CD14-positive monocyte (primary cell): ENCODE data around the gene KIF17. TPM values are rescaled to one million over a fixed set of nuclear protein-coding genes. Genes with fewer than 3 reads are reported as not detected.

Source experiments
- DNase-seq, 3 donors: peaks; one replicate each; pipeline ENCODE4 v3.0.0-alpha.2; 2011 to 2022
- H2AFZ ChIP-seq: 2 replicates; pipeline ENCODE4 v1.6.0; 2012; ENCODE audit warnings: mild to moderate bottlenecking, low read depth, low read length, inconsistent platforms; ENCODE audit not compliant: insufficient read depth, poor library complexity, severe bottlenecking
- H3K27ac ChIP-seq, 2 donors: 1 replicate in 1 of 2; 2 replicates in 1 of 2; pipeline ENCODE4 v1.5.1; 2012 to 2013; ENCODE audit warnings: low read length in 2 of 2, control low read depth in 1 of 2, inconsistent platforms in 1 of 2, low read depth in 1 of 2, mild to moderate bottlenecking in 1 of 2
- H3K27me3 ChIP-seq, 2 donors: one replicate each; pipeline versions ENCODE4 v1.6.0 to v1.6.1; 2011 to 2013; ENCODE audit warnings: low read length in 2 of 2; ENCODE audit not compliant: control insufficient read depth in 2 of 2, insufficient read depth in 2 of 2
- H3K36me3 ChIP-seq, 2 donors: replicated peaks in 1 of 2; 1 replicate in 1 of 2; 2 replicates in 1 of 2; pipeline versions ENCODE4 v1.5.1 to v1.6.1; 2012 to 2013; ENCODE audit warnings: low read length in 2 of 2, control low read depth in 1 of 2, inconsistent platforms in 1 of 2, mild to moderate bottlenecking in 1 of 2; ENCODE audit not compliant: insufficient read depth in 2 of 2, control insufficient read depth in 1 of 2
- H3K4me1 ChIP-seq, 2 donors: 1 replicate in 1 of 2; 2 replicates in 1 of 2; pipeline versions ENCODE4 v1.5.1 to v1.6.1; 2012 to 2013; ENCODE audit warnings: low read length in 2 of 2, control low read depth in 1 of 2, inconsistent platforms in 1 of 2, mild to moderate bottlenecking in 1 of 2, moderate library complexity in 1 of 2; ENCODE audit not compliant: insufficient read depth in 2 of 2, control insufficient read depth in 1 of 2
- H3K4me2 ChIP-seq: replicated peaks from 2 replicates; pipeline ENCODE3; 2012; ENCODE audit warnings: low read length, moderate library complexity, mild to moderate bottlenecking; ENCODE audit not compliant: poor library complexity, severe bottlenecking; ENCODE audit errors: extremely low read depth
- H3K4me3 ChIP-seq, 3 experiments: fragments of 200-600 bp in 1 of 3; sonication (generic) in 1 of 3; replicated peaks in 1 of 3; 1 replicate in 2 of 3; 2 replicates in 1 of 3; pipeline ENCODE4 v1.5.1; 2011 to 2013; ENCODE audit warnings: low read length in 3 of 3, mild to moderate bottlenecking in 3 of 3, control low read depth in 2 of 3, low read depth in 2 of 3, inconsistent platforms in 1 of 3, moderate library complexity in 1 of 3
- H3K79me2 ChIP-seq: 2 replicates; pipeline ENCODE4 v1.6.0; 2012; ENCODE audit warnings: mild to moderate bottlenecking, control low read depth, inconsistent platforms, low read length, moderate library complexity; ENCODE audit not compliant: insufficient read depth
- H3K9ac ChIP-seq: 2 replicates; pipeline ENCODE4 v1.6.0; 2017; ENCODE audit warnings: low read length, mild to moderate bottlenecking; ENCODE audit not compliant: insufficient read depth, poor library complexity, severe bottlenecking
- H3K9me3 ChIP-seq, 2 donors: replicated peaks in 1 of 2; 1 replicate in 1 of 2; 2 replicates in 1 of 2; pipeline versions ENCODE4 v1.5.1 to v1.6.1; 2012 to 2013; ENCODE audit warnings: low read length in 2 of 2, control low read depth in 1 of 2; ENCODE audit not compliant: control insufficient read depth in 1 of 2, insufficient read depth in 1 of 2
- H4K20me1 ChIP-seq: 2 replicates; pipeline ENCODE4 v1.6.0; 2012; ENCODE audit warnings: mild to moderate bottlenecking, low read length, control low read depth, moderate library complexity; ENCODE audit not compliant: insufficient read depth
- H3K27ac Mint-ChIP-seq, 7 donors: one replicate each; pipeline ENCODE4 v1.8.0; 2020; ENCODE audit warnings: mild to moderate bottlenecking in 7 of 7, mixed read lengths in 7 of 7, moderate library complexity in 6 of 7, inconsistent platforms in 2 of 7
- H3K27me3 Mint-ChIP-seq, 3 donors: one replicate each; pipeline ENCODE4 v1.8.0; 2021 to 2022; ENCODE audit warnings: low read depth in 3 of 3, mild to moderate bottlenecking in 3 of 3, mixed read lengths in 3 of 3, moderate library complexity in 3 of 3, inconsistent platforms in 1 of 3
- H3K36me3 Mint-ChIP-seq, 2 donors: one replicate each; pipeline ENCODE4 v1.8.0; 2020; ENCODE audit warnings: mixed read lengths in 2 of 2, inconsistent platforms in 1 of 2, mild to moderate bottlenecking in 1 of 2
- H3K4me1 Mint-ChIP-seq: one replicate; pipeline ENCODE4 v1.8.0; 2020; ENCODE audit warnings: mild to moderate bottlenecking, mixed read lengths
- H3K4me3 Mint-ChIP-seq, 2 donors: one replicate each; pipeline ENCODE4 v1.8.0; 2020; ENCODE audit warnings: mild to moderate bottlenecking in 2 of 2, mixed read lengths in 2 of 2, moderate library complexity in 1 of 2
- H3K9me3 Mint-ChIP-seq, 7 donors: one replicate each; pipeline ENCODE4 v1.8.0; 2020 to 2022; ENCODE audit warnings: mixed read lengths in 7 of 7, mild to moderate bottlenecking in 6 of 7, moderate library complexity in 6 of 7, inconsistent platforms in 2 of 7
- CTCF ChIP-seq: fragments of 200-600 bp; IDR thresholded peaks from one replicate; pipeline ENCODE4 v1.8.0; 2022; ENCODE audit warnings: antibody characterized with exemption, mild to moderate bottlenecking
- WGBS: methylation state at CpG from one replicate; pipeline ENCODE4 v1.1.5; 2013; ENCODE audit warnings: missing lambda C conversion rate; ENCODE audit not compliant: insufficient coverage; 5-methylcytosine and 5-hydroxymethylcytosine counted together
- intact Hi-C, 2 donors: fragments of 100-400 bp; cut with micrococcal nuclease; formaldehyde crosslinking; loops; one replicate each; pipeline versions ENCODE4 v1.15.0 to v1.15.1; 2023
- polyA plus RNA-seq, 3 donors: library from polyadenylated mRNA; depleted of rRNA in 1 of 3; unstranded in 2 of 3; stranded (reverse) in 1 of 3; fragments of 300-500 nt in 2 of 3; fragments of >200 nt in 1 of 3; fragmentation: Illumina TruSeq in 2 of 3; gene quantifications; 1 replicate in 2 of 3; 2 replicates in 1 of 3; pipeline ENCODE4 v1.2.3, GENCODE V29; 2012 to 2021

Gene KIF17
- polyA plus RNA-seq, 3 donors, result 0.16 TPM; not detected in 2

DNA sequence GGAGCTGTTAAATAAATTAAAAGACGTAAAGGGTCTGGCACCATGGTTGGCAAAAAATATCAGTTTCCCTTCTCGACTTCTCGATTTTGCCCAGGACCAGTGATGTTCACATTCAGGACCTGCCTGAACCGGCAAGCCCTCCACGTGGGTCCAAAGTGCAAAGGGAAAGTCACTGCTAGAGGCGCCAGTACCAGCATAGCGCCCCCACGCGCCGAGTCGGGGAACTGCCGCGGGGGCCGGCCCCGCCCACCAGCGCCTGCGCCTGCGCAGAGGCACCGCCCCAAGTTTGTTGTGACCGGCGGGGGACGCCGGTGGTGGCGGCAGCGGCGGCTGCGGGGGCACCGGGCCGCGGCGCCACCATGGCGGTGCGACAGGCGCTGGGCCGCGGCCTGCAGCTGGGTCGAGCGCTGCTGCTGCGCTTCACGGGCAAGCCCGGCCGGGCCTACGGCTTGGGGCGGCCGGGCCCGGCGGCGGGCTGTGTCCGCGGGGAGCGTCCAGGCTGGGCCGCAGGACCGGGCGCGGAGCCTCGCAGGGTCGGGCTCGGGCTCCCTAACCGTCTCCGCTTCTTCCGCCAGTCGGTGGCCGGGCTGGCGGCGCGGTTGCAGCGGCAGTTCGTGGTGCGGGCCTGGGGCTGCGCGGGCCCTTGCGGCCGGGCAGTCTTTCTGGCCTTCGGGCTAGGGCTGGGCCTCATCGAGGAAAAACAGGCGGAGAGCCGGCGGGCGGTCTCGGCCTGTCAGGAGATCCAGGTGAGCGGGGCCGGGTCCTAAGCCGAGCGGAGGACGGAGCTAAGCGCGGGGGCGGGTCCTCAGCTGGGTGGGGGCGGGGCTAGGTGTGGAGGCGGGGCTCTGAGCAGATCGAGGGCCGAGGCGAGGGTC lies 84.4 kb downstream of the KIF17 start, which contains the start of gene PINK1:
Gene PINK1, plus strand, starts transcription at position 269 of the 875 bp plus-strand sequence. Its CDS starts 91 bp downstream, at position 360.
- no peaks in the 10 kb centered on the region for H3K27me3 ChIP-seq
- H3K4me1 Mint-ChIP-seq, result peaks cover 19% of the 10 kb centered on the region
- peak within 1 kb of the TSS; percentile 80 to 89 for H3K4me3 Mint-ChIP-seq
- peaks cover 16% of the 10 kb centered on the region for H3K79me2 ChIP-seq
- H3K9ac ChIP-seq, result peak within 1 kb of the TSS; percentile 88
- 1% methylated on average over 74 of the region's 93 CpGs for WGBS
- H3K4me1 ChIP-seq, result peaks cover 15 to 16% of the 10 kb centered on the region in 2 donors
- H3K27ac Mint-ChIP-seq, result peak within 1 kb of the TSS; percentile 19 to 87 (median 81)
- peaks cover 13 to 27% of the 10 kb centered on the region in 2 donors for H3K36me3 Mint-ChIP-seq
- peaks cover 14 to 20% of the 10 kb centered on the region in 2 donors for H3K36me3 ChIP-seq
- peaks cover 31% of the 10 kb centered on the region for H4K20me1 ChIP-seq
- peak within 1 kb of the TSS; percentile 92 for H3K4me2 ChIP-seq
- intact Hi-C loops, result loop anchor here in 1 of 2 donors (2.0 to 5.0 kb wide), 2 partner anchors 27 to 56 kb away; partner anchors contain the start of gene DDOST
- peak within 1 kb of the TSS; percentile 21 to 81 for H3K27ac ChIP-seq
- TF ChIP-seq CTCF, result peak; percentile 99
- H3K27me3 Mint-ChIP-seq, result peaks cover 0 to 2% (median 1%) of the 10 kb centered on the region in 3 donors
- peak; percentile 70 to 82 (median 79) for DNase-seq
- H2AFZ ChIP-seq, result peak within 1 kb of the TSS; percentile 99
- peaks cover 0 to 18% (median 10%) of the 10 kb centered on the region in 7 donors for H3K9me3 Mint-ChIP-seq
- H3K9me3 ChIP-seq, result peaks cover 0 to 6% of the 10 kb centered on the region in 2 donors
- H3K4me3 ChIP-seq, result peak within 1 kb of the TSS; percentile 54 to 96 (median 92)

DNA sequence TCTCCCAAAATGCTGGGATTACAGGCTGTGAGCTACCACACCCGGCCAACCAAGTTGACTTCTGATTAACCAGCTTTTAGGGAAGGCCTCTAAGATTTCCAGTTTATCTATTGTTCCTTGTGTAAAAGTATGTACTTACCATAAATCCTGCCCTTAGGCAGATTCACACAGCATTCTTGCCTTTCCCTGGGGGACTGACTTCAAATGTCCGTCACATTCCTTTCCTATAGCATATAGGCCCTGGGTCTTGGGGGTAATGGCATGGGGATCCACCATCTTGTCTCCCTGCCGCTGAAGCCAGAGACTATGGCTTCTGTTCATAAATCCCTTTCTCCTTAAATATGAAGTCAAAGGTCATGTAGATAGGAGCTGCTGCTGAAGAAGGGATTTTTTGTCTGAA lies 85.4 kb downstream of the KIF17 start:
- peaks cover 3 to 9% of the 10 kb centered on the region in 2 donors for H3K36me3 ChIP-seq
- H3K9me3 ChIP-seq, result peaks cover 0 to 6% of the 10 kb centered on the region in 2 donors
- H4K20me1 ChIP-seq, result peaks cover 30% of the 10 kb centered on the region
- DNase-seq, result no peak
- no CpG with 5 or more reads among the region's 3 CpGs for WGBS
- Mint-ChIP-seq H3K4me1 (peaks cover 19% of the 10 kb centered on the region), H3K9me3 (peaks cover 0 to 28% (median 10%) of the 10 kb centered on the region in 7 donors), H3K4me3 (no peak overlapping the region), H3K27ac (no peak overlapping the region), H3K36me3 (peaks cover 4 to 17% of the 10 kb centered on the region in 2 donors), H3K27me3 (peaks cover 0 to 2% (median 1%) of the 10 kb centered on the region in 3 donors)
- H3K79me2 ChIP-seq, result peaks cover 16% of the 10 kb centered on the region
- no peak overlapping the region for H3K4me3 ChIP-seq
- peaks cover 15 to 16% of the 10 kb centered on the region in 2 donors for H3K4me1 ChIP-seq
- no peak overlapping the region for H3K4me2 ChIP-seq
- no peak overlapping the region for H3K27ac ChIP-seq
- H2AFZ ChIP-seq, result no peak overlapping the region
- intact Hi-C loops, result loop anchor here in 1 of 2 donors (5.0 kb wide), 1 partner anchor 55 kb away; no protein-coding TSS in a partner anchor
- no peaks in the 10 kb centered on the region for H3K27me3 ChIP-seq
- no peak overlapping the region for H3K9ac ChIP-seq
- no peak for TF ChIP-seq CTCF
